Measurements from ENCODE around the gene RPL5.
A peak's percentile ranks its signal among the peaks of the same experiment; 100 is the strongest.

The RPL5 gene

DNA sequence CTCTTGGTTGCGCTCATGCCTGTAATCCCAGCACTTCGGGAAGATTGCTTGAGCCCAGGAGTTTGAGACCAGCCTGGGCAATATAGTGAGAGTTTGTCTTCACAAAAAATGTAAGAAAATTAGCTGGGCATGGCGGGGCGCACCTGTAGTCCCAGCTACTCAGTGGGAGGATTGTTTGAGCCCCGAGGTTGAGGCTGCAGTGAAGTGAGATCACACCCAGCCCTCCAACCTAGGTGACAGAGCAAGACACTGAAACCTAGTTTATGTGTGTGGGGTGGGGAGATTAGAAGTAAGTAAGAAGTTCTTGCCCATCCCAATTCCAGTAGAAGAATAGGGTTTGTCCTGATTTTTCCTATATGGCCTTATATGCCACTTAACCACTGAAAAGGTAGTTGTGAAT is 2.0 kb downstream of the RPL5 start:
- no peaks in the 10 kb centered on the region for H3K27me3 Mint-ChIP-seq
- peaks cover 17% of the 10 kb centered on the region for H3K4me1 Mint-ChIP-seq (ENCODE audit: low read depth)
- H3K27ac Mint-ChIP-seq = no peak overlapping the region
- peaks cover 72% of the 10 kb centered on the region for H3K36me3 Mint-ChIP-seq (ENCODE audit: low read depth)
- peak overlapping the region; percentile 9 for H3K4me3 Mint-ChIP-seq
- intact Hi-C loops (cut with micrococcal nuclease) = loop anchor here (2.0 kb wide), 1 partner anchor 49 kb away; the partner anchor contains the start of gene EVI5
- no peaks in the 10 kb centered on the region for H3K9me3 Mint-ChIP-seq

DNA sequence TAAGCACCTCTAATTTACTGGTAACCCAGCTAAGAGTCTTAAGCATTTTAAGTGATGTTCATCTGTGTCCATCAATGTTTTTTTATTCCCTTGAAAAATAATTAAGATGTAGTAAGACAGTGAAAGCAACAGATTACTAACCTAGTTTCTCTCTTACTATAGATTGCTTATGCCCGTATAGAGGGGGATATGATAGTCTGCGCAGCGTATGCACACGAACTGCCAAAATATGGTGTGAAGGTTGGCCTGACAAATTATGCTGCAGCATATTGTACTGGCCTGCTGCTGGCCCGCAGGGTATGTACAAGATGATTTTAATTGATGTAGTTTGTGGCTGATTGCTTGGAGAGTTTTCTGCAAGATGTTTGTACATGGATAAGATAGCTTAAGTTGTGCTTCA is 2.8 kb downstream of the RPL5 start:
- H3K27ac Mint-ChIP-seq = no peak overlapping the region
- peaks cover 17% of the 10 kb centered on the region for H3K4me1 Mint-ChIP-seq (ENCODE audit: low read depth)
- intact Hi-C loops (cut with micrococcal nuclease) = no loop called here
- no peaks in the 10 kb centered on the region for H3K27me3 Mint-ChIP-seq
- no peaks in the 10 kb centered on the region for H3K9me3 Mint-ChIP-seq
- H3K36me3 Mint-ChIP-seq (ENCODE audit: low read depth) = peaks cover 79% of the 10 kb centered on the region
- H3K4me3 Mint-ChIP-seq = no peak overlapping the region

DNA sequence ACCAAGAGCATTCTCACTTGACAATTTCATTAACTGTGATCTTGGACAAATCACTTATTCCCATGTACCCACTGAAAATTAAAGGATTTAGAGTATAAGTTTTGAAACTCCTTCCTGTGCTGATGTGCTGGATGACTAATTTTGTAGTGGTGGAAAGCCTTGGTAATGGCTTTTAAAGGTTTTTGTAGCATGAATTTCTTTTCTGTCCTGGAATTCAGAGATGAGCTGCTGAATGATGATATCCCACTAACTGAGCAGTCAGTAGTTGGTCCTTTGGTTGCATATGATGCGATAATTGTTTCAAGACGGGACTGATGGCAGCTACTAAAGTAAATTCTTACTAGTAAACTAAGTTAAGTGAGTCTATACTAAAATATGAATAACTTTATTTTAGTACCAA is 5.2 kb downstream of the RPL5 start:
- Mint-ChIP-seq H3K9me3 (no peaks in the 10 kb centered on the region), H3K4me1 (ENCODE audit: low read depth) (peaks cover 17% of the 10 kb centered on the region), H3K36me3 (ENCODE audit: low read depth) (peaks cover 98% of the 10 kb centered on the region), H3K27ac (no peak overlapping the region), H3K27me3 (no peaks in the 10 kb centered on the region), H3K4me3 (no peak overlapping the region)
- intact Hi-C loops (cut with micrococcal nuclease) = no loop called here

DNA sequence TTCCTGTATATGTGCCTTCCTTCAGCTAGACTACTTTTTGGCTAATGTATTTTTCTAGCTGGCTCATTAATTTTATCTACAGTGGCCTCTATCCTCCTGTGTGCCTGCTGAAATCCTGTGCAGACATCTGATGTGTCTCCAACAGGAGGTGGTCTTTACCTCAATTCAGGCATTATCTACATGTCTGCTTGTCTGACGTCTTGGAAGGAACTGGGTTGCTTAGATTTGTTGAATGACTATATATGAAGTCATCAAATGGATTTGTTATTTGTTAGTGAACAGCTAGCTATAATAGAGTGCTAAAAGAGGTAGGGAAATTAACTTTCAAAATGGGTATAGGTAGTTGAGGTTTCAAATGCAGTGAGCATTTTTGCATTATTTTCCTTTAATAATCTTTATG is 6.7 kb downstream of the RPL5 start:
- Mint-ChIP-seq H3K4me3 (no peak overlapping the region), H3K36me3 (ENCODE audit: low read depth) (peaks cover 98% of the 10 kb centered on the region), H3K27me3 (no peaks in the 10 kb centered on the region), H3K4me1 (ENCODE audit: low read depth) (peaks cover 17% of the 10 kb centered on the region), H3K27ac (no peak overlapping the region), H3K9me3 (no peaks in the 10 kb centered on the region)
- intact Hi-C loops (cut with micrococcal nuclease) = no loop called here

DNA sequence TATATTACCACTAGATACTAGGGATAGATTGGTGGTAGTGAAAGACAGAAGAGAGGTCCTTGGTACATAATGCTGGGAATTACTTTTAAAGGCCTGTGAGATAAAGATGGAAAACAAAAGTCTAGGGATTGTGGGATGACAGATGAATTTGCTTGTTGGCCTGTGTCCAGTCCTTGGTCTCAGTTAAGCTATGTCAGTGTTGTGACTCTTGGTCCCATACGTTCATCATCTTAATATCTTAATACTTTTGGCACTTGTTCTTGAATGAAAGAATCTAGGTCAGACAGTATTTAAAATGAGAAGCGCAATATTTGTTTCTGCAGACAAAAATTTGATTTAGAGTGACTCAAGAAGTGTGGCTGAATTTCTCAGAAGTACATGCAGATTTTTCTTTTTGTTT is 7.6 kb downstream of the RPL5 start:
- no peak overlapping the region for H3K4me3 Mint-ChIP-seq

DNA sequence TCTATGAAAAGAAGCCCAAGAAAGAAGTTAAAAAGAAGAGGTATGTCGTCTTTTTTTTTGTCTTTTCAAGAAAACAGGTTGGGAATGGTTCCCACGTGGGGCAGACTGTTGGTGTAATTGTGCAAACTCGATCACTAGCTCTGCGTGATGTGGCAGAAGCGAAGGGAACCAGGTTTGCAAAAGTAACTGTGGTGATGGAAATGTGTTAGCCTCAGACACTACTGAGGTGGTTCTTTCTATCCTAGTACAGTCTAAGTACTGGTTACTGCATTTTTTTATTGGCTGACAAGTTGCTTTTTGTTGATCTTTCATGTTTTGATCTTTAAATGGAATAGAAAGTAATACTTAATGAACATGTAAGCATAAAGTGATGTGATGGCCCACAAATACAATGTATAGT is 8.8 kb downstream of the RPL5 start:
- H3K27ac Mint-ChIP-seq = no peak overlapping the region
- H3K9me3 Mint-ChIP-seq = no peaks in the 10 kb centered on the region
- H3K4me3 Mint-ChIP-seq = no peak overlapping the region
- peaks cover 98% of the 10 kb centered on the region for H3K36me3 Mint-ChIP-seq (ENCODE audit: low read depth)
- H3K4me1 Mint-ChIP-seq (ENCODE audit: low read depth) = no peaks in the 10 kb centered on the region
- intact Hi-C loops (cut with micrococcal nuclease) = no loop called here
- no peaks in the 10 kb centered on the region for H3K27me3 Mint-ChIP-seq

More for the DNA sequence above, 7.6 kb downstream of the RPL5 start:
- no peaks in the 10 kb centered on the region for H3K27me3 Mint-ChIP-seq
- H3K4me1 Mint-ChIP-seq (ENCODE audit: low read depth) = peaks cover 7% of the 10 kb centered on the region
- peaks cover 98% of the 10 kb centered on the region for H3K36me3 Mint-ChIP-seq (ENCODE audit: low read depth)
- H3K27ac Mint-ChIP-seq = no peak overlapping the region
- intact Hi-C loops (cut with micrococcal nuclease) = no loop called here
- no peaks in the 10 kb centered on the region for H3K9me3 Mint-ChIP-seq

DNA sequence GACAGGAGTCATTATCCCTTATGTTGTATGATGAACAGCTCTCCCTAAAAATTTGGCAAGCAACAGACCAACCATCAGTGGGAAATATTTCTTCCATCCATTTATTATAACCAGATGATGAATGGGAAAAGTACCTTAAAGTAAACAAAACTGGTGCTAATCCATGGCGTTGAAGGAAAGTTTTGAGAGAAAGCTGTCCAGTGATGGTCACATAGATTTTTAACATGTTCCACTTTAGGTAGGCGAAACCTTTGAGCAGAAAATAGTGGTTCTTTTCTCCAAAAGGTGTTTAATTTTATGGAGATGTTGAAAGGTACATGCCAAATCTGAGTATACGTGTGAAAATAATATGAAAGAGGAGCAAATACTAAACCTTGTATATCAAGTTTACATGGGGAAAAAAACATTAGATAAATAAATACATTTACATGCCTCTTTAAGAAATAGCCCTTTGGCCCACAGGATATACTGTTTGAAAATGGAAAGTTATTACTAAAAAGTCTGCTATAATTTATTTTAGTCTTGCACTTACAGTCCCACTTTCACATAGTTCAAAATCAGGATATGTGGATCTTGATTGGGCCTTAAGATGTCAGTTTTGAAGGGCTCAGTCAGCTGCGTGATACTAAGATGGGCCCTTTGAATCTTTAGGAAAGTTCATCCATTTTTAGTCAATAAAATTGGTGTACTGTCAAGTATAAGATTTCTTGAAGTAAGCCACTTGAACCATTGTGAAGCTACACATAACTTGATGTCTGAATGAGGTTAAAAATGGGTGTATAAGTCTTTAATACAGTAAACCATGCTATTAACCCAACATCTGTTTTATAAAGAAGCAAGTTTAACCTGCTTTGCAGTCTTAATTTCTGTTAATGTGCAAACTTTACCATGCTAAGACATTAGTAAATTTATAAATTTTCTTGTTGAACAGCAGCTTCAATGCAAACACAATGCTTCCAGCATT is 10.5 kb downstream of the RPL5 start:
- H3K27ac Mint-ChIP-seq = no peak overlapping the region
- no peaks in the 10 kb centered on the region for H3K4me1 Mint-ChIP-seq (ENCODE audit: low read depth)
- H3K9me3 Mint-ChIP-seq = no peaks in the 10 kb centered on the region
- H3K4me3 Mint-ChIP-seq = no peak overlapping the region
- intact Hi-C loops (cut with micrococcal nuclease) = no loop called here
- H3K27me3 Mint-ChIP-seq = no peaks in the 10 kb centered on the region
- peaks cover 92% of the 10 kb centered on the region for H3K36me3 Mint-ChIP-seq (ENCODE audit: low read depth)

DNA sequence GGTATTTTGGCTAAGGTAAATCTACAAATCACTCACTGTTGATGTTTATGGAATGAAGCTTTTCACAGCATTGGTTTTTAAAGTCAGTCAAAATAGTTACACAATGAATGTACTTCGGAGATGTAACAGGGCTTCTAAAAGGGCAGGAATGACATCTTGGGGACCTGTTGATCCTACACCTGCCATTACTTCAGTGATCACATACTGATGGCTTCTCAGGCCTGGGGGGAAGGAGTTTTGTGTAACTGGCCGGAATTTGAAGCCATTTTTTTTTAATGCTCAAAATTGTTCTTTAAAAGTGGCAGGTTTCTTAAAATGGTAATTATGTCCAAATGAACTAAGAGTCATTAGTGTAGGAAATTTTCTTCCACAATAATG is 11.2 kb downstream of the RPL5 start:
- H3K36me3 Mint-ChIP-seq (ENCODE audit: low read depth) = peaks cover 87% of the 10 kb centered on the region
- no peaks in the 10 kb centered on the region for H3K4me1 Mint-ChIP-seq (ENCODE audit: low read depth)
- no peaks in the 10 kb centered on the region for H3K27me3 Mint-ChIP-seq
- no peaks in the 10 kb centered on the region for H3K9me3 Mint-ChIP-seq
- no peak overlapping the region for H3K4me3 Mint-ChIP-seq
- H3K27ac Mint-ChIP-seq = no peak overlapping the region
- intact Hi-C loops (cut with micrococcal nuclease) = no loop called here

DNA sequence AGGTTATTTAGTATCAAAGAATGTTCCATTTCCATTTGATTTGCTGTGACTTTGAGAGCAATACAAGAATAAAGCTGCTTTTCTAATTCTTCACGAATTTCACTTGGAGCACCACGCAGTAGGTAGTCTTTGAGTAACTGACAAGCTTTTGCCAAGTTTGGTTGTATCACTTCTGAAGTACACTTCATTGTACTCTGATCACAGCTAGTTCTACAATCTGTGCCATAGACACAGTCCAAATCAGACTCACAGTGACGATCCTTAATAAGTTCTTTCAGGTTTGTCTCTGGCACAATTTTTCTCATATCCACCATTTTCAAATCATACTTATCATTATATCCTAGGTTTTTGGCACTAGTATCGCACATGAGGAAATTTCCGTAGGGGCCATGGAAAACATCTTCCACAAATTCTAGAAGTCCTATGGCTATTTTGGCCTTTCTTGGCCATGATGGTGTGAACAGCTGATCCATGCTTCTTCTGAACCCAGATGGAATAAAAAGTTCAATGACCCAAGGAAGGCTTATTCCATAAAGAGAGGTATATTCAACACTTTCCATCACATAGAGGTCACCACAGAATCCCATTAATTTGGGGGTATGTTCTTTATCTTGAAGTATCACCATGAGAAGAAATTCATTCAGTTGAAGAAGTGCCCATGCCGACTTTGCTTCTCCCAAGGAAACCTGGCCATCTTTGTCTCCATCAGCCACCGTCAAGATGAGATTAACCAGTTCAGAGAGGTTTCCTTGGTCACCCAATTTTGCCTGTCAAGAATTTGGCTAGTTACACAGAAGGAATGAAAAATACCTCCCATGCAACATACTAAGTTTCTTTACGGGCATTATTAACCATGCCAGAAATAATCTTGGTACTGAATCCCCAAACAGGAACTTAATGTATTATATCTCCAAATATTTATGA is 11.9 kb downstream of the RPL5 start:
- Mint-ChIP-seq H3K9me3 (no peaks in the 10 kb centered on the region), H3K4me1 (ENCODE audit: low read depth) (no peaks in the 10 kb centered on the region), H3K27ac (no peak overlapping the region), H3K4me3 (no peak overlapping the region), H3K27me3 (no peaks in the 10 kb centered on the region), H3K36me3 (ENCODE audit: low read depth) (peaks cover 85% of the 10 kb centered on the region)
- intact Hi-C loops (cut with micrococcal nuclease) = no loop called here

DNA sequence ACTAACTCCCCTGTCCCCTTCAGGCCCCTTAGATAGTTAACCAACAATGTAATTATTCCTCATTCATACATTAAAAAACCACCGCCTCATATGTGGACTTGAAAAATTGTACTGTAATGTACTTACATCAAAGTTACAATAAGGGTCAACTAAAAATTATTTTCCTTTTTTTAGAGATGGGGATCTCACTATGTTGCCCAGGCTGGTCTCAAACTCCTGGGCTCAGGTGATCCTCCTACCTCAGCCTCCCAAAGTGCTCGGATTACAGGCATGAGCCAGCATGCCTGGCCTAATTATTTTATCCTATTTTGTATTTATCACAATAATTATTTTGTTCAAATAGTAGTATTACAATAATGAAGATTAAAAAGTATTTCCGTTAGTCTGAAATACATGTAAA is 12.6 kb downstream of the RPL5 start:
- peaks cover 83% of the 10 kb centered on the region for H3K36me3 Mint-ChIP-seq (ENCODE audit: low read depth)
- H3K27ac Mint-ChIP-seq = no peak overlapping the region
- H3K4me1 Mint-ChIP-seq (ENCODE audit: low read depth) = no peaks in the 10 kb centered on the region
- no peaks in the 10 kb centered on the region for H3K9me3 Mint-ChIP-seq
- no peak overlapping the region for H3K4me3 Mint-ChIP-seq
- no peaks in the 10 kb centered on the region for H3K27me3 Mint-ChIP-seq
- intact Hi-C loops (cut with micrococcal nuclease) = no loop called here

DNA sequence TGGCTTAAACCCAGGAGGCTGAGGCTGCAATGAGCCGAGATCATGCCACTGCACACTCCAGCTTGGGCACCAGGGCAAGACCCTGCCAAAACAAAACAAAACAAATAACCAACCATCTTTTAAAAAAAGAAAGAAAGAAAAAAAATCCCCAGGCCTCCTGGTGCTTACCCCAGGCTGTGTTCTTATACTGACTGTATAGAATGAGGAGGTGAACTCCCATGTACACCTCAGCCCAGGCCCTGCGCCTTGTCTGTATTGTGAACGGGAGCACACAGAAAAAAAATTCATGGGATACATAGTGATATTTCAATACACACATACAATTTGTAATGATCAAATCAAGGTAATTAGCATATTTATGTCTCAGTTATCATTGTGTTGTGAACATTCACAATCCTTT is 14.1 kb downstream of the RPL5 start:
- Mint-ChIP-seq H3K27me3 (no peaks in the 10 kb centered on the region), H3K27ac (no peak overlapping the region), H3K9me3 (no peaks in the 10 kb centered on the region), H3K36me3 (ENCODE audit: low read depth) (peaks cover 80% of the 10 kb centered on the region), H3K4me1 (ENCODE audit: low read depth) (no peaks in the 10 kb centered on the region), H3K4me3 (no peak overlapping the region)
- intact Hi-C loops (cut with micrococcal nuclease) = no loop called here

DNA sequence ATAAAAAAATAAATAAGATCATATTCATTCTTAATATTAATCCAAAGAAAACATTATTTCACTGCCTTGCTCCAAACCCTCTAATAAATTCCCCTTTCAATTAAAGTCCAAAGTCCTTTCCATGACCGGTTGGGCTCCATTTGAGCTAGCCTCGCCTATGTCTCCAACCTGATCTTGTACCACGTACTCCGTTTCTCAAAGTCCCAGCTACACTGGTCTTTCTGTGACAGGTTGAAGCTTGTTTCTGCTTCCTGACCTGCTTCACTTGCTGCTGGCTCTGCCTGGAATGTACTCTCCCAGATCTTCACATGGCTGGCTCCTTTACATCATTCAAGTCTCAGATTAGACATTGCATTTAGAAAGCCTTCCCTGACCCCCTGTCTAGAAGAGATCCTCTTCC is 16.4 kb downstream of the RPL5 start:
- Mint-ChIP-seq H3K36me3 (ENCODE audit: low read depth) (peaks cover 73% of the 10 kb centered on the region), H3K4me3 (no peak overlapping the region), H3K27ac (no peak overlapping the region), H3K4me1 (ENCODE audit: low read depth) (peaks cover 15% of the 10 kb centered on the region), H3K27me3 (no peaks in the 10 kb centered on the region), H3K9me3 (no peaks in the 10 kb centered on the region)
- intact Hi-C loops (cut with micrococcal nuclease) = no loop called here

DNA sequence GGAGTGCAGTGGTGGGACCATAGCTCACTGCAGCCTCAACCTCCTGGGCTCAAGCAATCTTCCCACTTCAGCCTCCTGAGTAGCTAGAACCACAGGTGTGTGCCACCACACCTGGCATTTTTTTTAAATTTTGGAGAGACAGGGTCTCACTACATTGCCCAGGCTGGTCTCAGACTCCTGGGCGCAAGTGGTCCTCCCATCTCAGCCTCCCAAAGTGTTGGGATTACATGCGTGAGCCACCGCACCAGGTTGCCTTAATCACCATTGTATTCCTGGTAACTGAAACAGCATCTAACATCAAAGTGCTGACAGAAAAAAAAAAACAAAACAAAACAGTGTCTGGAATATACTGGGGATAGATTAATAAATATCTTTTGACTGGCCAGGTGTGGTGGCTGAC is 18.2 kb downstream of the RPL5 start:
- Mint-ChIP-seq H3K27me3 (no peaks in the 10 kb centered on the region), H3K4me1 (ENCODE audit: low read depth) (peaks cover 23% of the 10 kb centered on the region), H3K4me3 (no peak overlapping the region), H3K9me3 (no peaks in the 10 kb centered on the region), H3K27ac (no peak overlapping the region), H3K36me3 (ENCODE audit: low read depth) (peaks cover 57% of the 10 kb centered on the region)
- intact Hi-C loops (cut with micrococcal nuclease) = no loop called here

DNA sequence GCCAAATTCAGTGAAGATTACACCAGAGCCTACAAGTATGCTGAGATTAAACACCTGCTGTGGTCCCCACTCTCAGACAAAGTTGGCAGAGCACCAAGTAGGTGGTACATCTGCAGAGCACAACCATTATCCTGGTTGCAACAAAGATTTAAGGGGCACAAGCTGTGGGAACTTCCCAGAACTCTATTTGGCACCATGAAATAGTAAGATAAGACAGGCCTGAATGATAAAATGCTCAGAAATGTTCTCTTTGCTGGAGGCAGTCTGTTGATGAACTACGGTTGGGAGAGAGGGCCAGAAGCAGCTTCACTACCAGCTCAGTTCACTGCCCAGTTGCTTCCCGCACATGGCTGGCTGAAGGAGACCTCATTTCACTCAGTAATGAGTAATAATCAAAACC is 19.9 kb downstream of the RPL5 start:
- H3K9me3 Mint-ChIP-seq = no peaks in the 10 kb centered on the region
- H3K27ac Mint-ChIP-seq = no peak overlapping the region
- no peak overlapping the region for H3K4me3 Mint-ChIP-seq
- peaks cover 23% of the 10 kb centered on the region for H3K4me1 Mint-ChIP-seq (ENCODE audit: low read depth)
- intact Hi-C loops (cut with micrococcal nuclease) = no loop called here
- no peaks in the 10 kb centered on the region for H3K27me3 Mint-ChIP-seq
- H3K36me3 Mint-ChIP-seq (ENCODE audit: low read depth) = peaks cover 53% of the 10 kb centered on the region
